Forelimb muscle (tissue), 1 donor: ENCODE measurements around the gene KRT40. TPM values are rescaled to one million over a fixed set of nuclear protein-coding genes. Genes with fewer than 3 reads are reported as not detected.
A peak's percentile ranks its signal among the peaks of the same experiment; 100 is the strongest.

Experiments
- DNase-seq: peaks from one replicate; pipeline ENCODE4 v3.0.0-alpha.2; 2013; ENCODE audit warnings: low read depth
- polyA plus RNA-seq: library from polyadenylated mRNA; unstranded; fragments of 120-200 nt; gene quantifications from one replicate; pipeline ENCODE4 v1.2.1, GENCODE V29; 2013; ENCODE audit not compliant: insufficient read length

Gene KRT40
- polyA plus RNA-seq, 1 donor = 10.9 TPM

GRCh38 chr17:40997361-40997760, 13.2 kb upstream of the KRT40 start:
- no peak for DNase-seq

- DNase-seq = no peak
These were observed 12.7 kb upstream of the KRT40 start for GRCh38 chr17:40996829-40997228.

GRCh38 chr17:40995116-40995515, 11.0 kb upstream of the KRT40 start:
- no peak for DNase-seq

- no peak for DNase-seq
These were observed 9.7 kb upstream of the KRT40 start, which contains the start of gene KRTAP3-3 for GRCh38 chr17:40993839-40994238. TSS of gene KRTAP3-3 (minus strand) at chr17:40994164. CDS start at chr17:40994097, 67 bp downstream.

GRCh38 chr17:40993084-40993483, 9.0 kb upstream of the KRT40 start:
- DNase-seq = no peak

- no peak for DNase-seq
These were observed 8.5 kb upstream of the KRT40 start for GRCh38 chr17:40992666-40993065.

GRCh38 chr17:40986920-40987319, 2.8 kb upstream of the KRT40 start:
- DNase-seq = no peak

- no peak for DNase-seq
These were observed 3.0 kb downstream of the KRT40 start for GRCh38 chr17:40981115-40981514.

- DNase-seq = peak; percentile 57
These were observed 3.5 kb downstream of the KRT40 start for GRCh38 chr17:40980596-40980995.

- no peak for DNase-seq
These were observed 4.0 kb downstream of the KRT40 start for GRCh38 chr17:40980117-40980516.

GRCh38 chr17:40978575-40979151, 5.5 kb downstream of the KRT40 start:
- no peak for DNase-seq

- no peak for DNase-seq
These were observed 8.6 kb downstream of the KRT40 start for GRCh38 chr17:40975516-40975915.

GRCh38 chr17:40974366-40974765, 9.8 kb downstream of the KRT40 start:
- no peak for DNase-seq

GRCh38 chr17:40967582-40967981, 16.5 kb downstream of the KRT40 start:
- DNase-seq = no peak

GRCh38 chr17:40966848-40967247, 17.3 kb downstream of the KRT40 start, which contains the start of gene KRT39:
TSS of gene KRT39 (minus strand) at chr17:40966948. CDS start at chr17:40966856, 92 bp downstream.
- no peak for DNase-seq

- DNase-seq = no peak
These were observed 20.3 kb downstream of the KRT40 start for GRCh38 chr17:40963838-40964237.

- no peak for DNase-seq
These were observed 22.0 kb downstream of the KRT40 start for GRCh38 chr17:40962059-40962561.

GRCh38 chr17:40961591-40961990, 22.5 kb downstream of the KRT40 start:
- DNase-seq = no peak

GRCh38 chr17:40960144-40960543, 24.0 kb downstream of the KRT40 start:
- DNase-seq = no peak

- DNase-seq = no peak
These were observed 25.8 kb downstream of the KRT40 start for GRCh38 chr17:40958086-40958953.

GRCh38 chr17:40956401-40957254, 27.5 kb downstream of the KRT40 start:
- DNase-seq = no peak

- no peak for DNase-seq
These were observed 30.2 kb downstream of the KRT40 start for GRCh38 chr17:40953881-40954280.
